Loucy (cell line): ENCODE data around the gene PRXL2B.

ENCODE experiments used
- H2AFZ ChIP-seq: fragments of 200-600 bp; sonication (generic); 2 replicates; pipeline ENCODE4 v1.6.0; 2016; ENCODE audit warnings: antibody characterized with exemption, mild to moderate bottlenecking, low read length, moderate library complexity
- H3F3A ChIP-seq: fragments of 200-600 bp; 2 replicates; pipeline ENCODE4 v1.6.0; 2016; ENCODE audit warnings: antibody characterized with exemption, low read depth, mild to moderate bottlenecking
- H3K27me3 ChIP-seq: fragments of 200-600 bp; sonication (generic); 2 replicates; pipeline ENCODE4 v1.6.1; 2014; ENCODE audit warnings: low read length, mild to moderate bottlenecking; ENCODE audit not compliant: insufficient read depth, poor library complexity, severe bottlenecking
- H3K36me3 ChIP-seq: fragments of 200-600 bp; sonication (generic); 2 replicates; pipeline ENCODE4 v1.6.1; 2016; ENCODE audit warnings: low read length; ENCODE audit not compliant: insufficient read depth
- H3K4me1 ChIP-seq: fragments of 200-600 bp; sonication (generic); 2 replicates; pipeline ENCODE4 v1.5.1; 2014; ENCODE audit warnings: low read length, mild to moderate bottlenecking; ENCODE audit not compliant: insufficient read depth, poor library complexity, severe bottlenecking
- H3K4me2 ChIP-seq: fragments of 200-600 bp; sonication (generic); 2 replicates; pipeline ENCODE4 v1.6.0; 2014; ENCODE audit warnings: antibody characterized with exemption, low read length, low read depth, mild to moderate bottlenecking; ENCODE audit not compliant: poor library complexity, severe bottlenecking
- H3K4me3 ChIP-seq: fragments of 200-600 bp; sonication (generic); 2 replicates; pipeline ENCODE4 v1.5.1; 2014; ENCODE audit warnings: low read length, mild to moderate bottlenecking, mixed read lengths; ENCODE audit not compliant: poor library complexity, severe bottlenecking
- H3K79me2 ChIP-seq: fragments of 200-600 bp; sonication (generic); 2 replicates; pipeline ENCODE4 v1.6.1; 2014; ENCODE audit warnings: low read length; ENCODE audit not compliant: insufficient read depth
- H3K9ac ChIP-seq: fragments of 200-600 bp; sonication (generic); 2 replicates; pipeline ENCODE4 v1.6.0; 2014; ENCODE audit warnings: mild to moderate bottlenecking, low read depth, low read length, moderate library complexity; ENCODE audit not compliant: poor library complexity, severe bottlenecking
- H3K9me2 ChIP-seq: fragments of 200-600 bp; sonication (generic); replicated peaks from 2 replicates; pipeline ENCODE4 v1.6.1; 2016; ENCODE audit warnings: low read depth, low read length, mixed read lengths
- H3K9me3 ChIP-seq: fragments of 200-600 bp; sonication (generic); 2 replicates; pipeline ENCODE4 v1.6.1; 2014; ENCODE audit warnings: mild to moderate bottlenecking, antibody characterized with exemption, low read length, low read depth; ENCODE audit not compliant: insufficient read depth
- H4K20me1 ChIP-seq: fragments of 200-600 bp; sonication (generic); 2 replicates; pipeline ENCODE4 v1.6.0; 2014; ENCODE audit warnings: antibody characterized with exemption, low read length, mild to moderate bottlenecking; ENCODE audit not compliant: insufficient read depth, poor library complexity, severe bottlenecking
- EZH2phosphoT487 ChIP-seq: fragments of 200-600 bp; IDR thresholded peaks from 2 replicates; pipeline ENCODE4 v1.6.1; 2018; ENCODE audit warnings: antibody characterized with exemption, mild to moderate bottlenecking, moderate library complexity, borderline replicate concordance
- TF ChIP-seq, protein P1 (sequence below): fragments of 200-600 bp; sonication (generic); conservative IDR thresholded peaks from 2 replicates; pipeline ENCODE4 v1.5.1; 2014; ENCODE audit warnings: mild to moderate bottlenecking, antibody characterized with exemption, low read length

The PRXL2B gene

DNA sequence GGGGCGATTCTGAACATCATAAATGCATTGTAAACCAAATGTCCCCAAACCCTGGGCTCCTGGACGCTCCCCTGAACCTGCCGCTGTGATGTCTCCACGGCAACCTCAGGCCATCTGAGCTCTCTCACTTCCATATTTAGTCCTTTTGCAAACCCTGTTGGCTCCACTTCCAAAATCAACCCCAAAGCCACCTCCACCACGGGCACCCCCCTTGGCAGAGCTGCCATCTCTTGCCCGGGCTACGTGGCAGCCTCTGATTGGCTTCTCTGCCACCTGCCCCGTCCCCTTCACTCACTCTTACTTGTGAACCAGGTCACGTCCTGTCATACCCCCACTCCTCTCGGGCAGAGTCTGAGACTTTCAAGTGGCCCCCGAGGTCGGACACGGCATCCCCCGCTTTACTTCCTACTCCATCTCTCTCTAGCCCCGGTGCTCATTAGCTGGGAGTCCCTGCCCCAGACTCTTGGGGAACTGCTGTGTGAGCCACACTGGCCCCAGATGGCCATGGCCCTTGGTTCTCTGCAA, 15.8 kb downstream of the PRXL2B start:
- Histone ChIP-seq H3K9me3 (peaks cover 4% of the 10 kb centered on the region; the same call in 1 of the 2 replicates), H3K79me2 (no peaks in the 10 kb centered on the region), H3K9ac (no peak overlapping the region), H3K9me2 (no peaks in the 10 kb centered on the region), H3K4me2 (no peak overlapping the region), H4K20me1 (no peaks in the 10 kb centered on the region), H3K36me3 (no peaks in the 10 kb centered on the region), H3K4me1 (no peaks in the 10 kb centered on the region), H2AFZ (no peak overlapping the region), H3K27me3 (no peaks in the 10 kb centered on the region), H3F3A (no peaks in the 10 kb centered on the region), H3K4me3 (no peak overlapping the region)
- no peak for TF ChIP-seq EZH2phosphoT487
- TF ChIP-seq, protein P1, sequence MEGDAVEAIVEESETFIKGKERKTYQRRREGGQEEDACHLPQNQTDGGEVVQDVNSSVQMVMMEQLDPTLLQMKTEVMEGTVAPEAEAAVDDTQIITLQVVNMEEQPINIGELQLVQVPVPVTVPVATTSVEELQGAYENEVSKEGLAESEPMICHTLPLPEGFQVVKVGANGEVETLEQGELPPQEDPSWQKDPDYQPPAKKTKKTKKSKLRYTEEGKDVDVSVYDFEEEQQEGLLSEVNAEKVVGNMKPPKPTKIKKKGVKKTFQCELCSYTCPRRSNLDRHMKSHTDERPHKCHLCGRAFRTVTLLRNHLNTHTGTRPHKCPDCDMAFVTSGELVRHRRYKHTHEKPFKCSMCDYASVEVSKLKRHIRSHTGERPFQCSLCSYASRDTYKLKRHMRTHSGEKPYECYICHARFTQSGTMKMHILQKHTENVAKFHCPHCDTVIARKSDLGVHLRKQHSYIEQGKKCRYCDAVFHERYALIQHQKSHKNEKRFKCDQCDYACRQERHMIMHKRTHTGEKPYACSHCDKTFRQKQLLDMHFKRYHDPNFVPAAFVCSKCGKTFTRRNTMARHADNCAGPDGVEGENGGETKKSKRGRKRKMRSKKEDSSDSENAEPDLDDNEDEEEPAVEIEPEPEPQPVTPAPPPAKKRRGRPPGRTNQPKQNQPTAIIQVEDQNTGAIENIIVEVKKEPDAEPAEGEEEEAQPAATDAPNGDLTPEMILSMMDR: no peak

DNA sequence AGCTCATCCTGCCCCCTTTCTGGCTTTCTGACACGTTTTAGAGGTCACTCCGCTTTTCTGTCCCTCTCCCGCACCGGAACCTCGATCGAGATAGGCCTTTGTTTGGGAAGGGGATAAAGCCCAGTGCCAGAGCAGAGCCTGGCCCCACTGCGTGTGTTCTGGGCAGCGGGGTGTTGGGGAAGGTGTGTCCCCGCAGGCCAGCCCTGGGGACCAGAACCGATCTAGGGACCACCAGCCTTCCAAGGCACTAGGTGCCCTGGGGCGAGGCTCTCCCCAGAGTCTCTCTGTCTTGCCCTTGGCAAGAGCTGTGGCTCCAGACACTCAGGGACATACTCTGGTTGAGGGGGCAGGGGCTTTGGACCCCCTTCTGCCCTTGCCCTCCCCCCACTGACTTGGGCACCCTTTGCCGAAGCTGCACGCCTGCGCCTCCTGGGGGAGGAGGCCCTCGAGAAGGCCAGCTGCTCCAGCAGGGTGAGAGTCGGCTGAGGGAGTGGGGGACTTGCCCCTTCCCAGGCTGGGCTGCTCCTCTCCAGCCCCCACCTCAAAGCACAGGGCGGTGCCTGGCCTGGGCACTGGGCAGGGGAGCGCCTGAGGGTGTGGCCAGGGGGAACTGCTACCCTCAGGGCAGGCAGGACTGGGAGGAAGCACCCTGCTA, 16.4 kb downstream of the PRXL2B start:
- no peaks in the 10 kb centered on the region for H3F3A ChIP-seq
- no peaks in the 10 kb centered on the region for H4K20me1 ChIP-seq
- peaks cover 4% of the 10 kb centered on the region; the same call in 1 of the 2 replicates for H3K9me3 ChIP-seq
- H3K79me2 ChIP-seq: no peaks in the 10 kb centered on the region
- H3K4me2 ChIP-seq: no peak overlapping the region
- no peaks in the 10 kb centered on the region for H3K36me3 ChIP-seq
- H3K4me3 ChIP-seq: no peak overlapping the region
- H3K9me2 ChIP-seq: no peaks in the 10 kb centered on the region
- TF ChIP-seq, protein P1: no peak
- TF ChIP-seq EZH2phosphoT487: no peak
- H3K9ac ChIP-seq: no peak overlapping the region
- no peaks in the 10 kb centered on the region for H3K4me1 ChIP-seq
- no peaks in the 10 kb centered on the region for H3K27me3 ChIP-seq
- no peak overlapping the region for H2AFZ ChIP-seq

DNA sequence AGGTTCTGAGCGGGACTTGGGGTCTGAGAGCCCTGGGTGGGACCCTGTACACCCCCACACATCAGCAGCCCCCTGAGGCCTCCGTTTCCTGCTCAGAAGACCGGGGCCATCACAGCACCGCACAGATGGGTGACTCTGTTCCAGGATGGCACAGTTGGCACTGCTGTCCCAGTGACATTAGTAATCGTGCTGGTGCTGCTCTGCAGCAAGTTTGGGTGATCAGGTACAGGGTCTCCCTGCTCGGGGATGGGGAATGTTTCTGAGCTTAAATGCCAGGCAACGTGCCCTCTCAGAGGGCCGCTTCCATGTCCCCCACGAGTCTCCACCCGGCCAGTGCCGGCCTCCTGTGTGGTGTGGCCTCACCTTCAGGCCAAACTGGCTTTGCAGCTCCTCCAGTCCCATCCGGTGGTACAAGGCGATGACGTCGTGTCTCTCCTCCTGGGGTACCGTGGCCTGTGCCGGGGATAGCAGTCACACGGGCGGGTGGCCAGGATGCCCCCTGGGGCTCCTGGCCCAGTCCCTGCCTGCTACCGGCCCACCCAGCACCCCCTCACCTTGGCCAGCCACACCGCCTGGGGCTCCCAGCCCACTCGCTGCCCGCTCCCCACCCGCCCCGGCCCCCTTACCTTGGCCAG, 17.1 kb downstream of the PRXL2B start:
- no peaks in the 10 kb centered on the region for H3F3A ChIP-seq
- H3K36me3 ChIP-seq: no peaks in the 10 kb centered on the region
- H3K9me2 ChIP-seq: no peaks in the 10 kb centered on the region
- H3K4me1 ChIP-seq: no peaks in the 10 kb centered on the region
- no peak overlapping the region for H3K4me2 ChIP-seq
- no peak for TF ChIP-seq EZH2phosphoT487
- TF ChIP-seq, protein P1: no peak
- no peak overlapping the region for H3K4me3 ChIP-seq
- H2AFZ ChIP-seq: no peak overlapping the region
- H3K79me2 ChIP-seq: no peaks in the 10 kb centered on the region
- no peaks in the 10 kb centered on the region for H3K27me3 ChIP-seq
- H3K9me3 ChIP-seq: peaks cover 7% of the 10 kb centered on the region; the same call in 1 of the 2 replicates
- no peaks in the 10 kb centered on the region for H4K20me1 ChIP-seq
- H3K9ac ChIP-seq: no peak overlapping the region
